HG03520 (cell line): ENCODE measurements around the gene ACVR1.

Experiments
- ATAC-seq: cut with Tn5 transposase; IDR thresholded peaks from one replicate; pipeline ENCODE4 v1.9.1; 2021; ENCODE audit warnings: mild to moderate bottlenecking, moderate library complexity; ENCODE audit not compliant: unreplicated experiment

ACVR1 gene

GRCh38 chr2:157876066-157876785 is at the start of gene ACVR1:
Gene ACVR1, minus strand, starts transcription at chr2:157876330. Its CDS starts 76,837 bp downstream, at chr2:157799493.
- ATAC-seq = peak; percentile 82

- ATAC-seq = no peak
Measured at GRCh38 chr2:157925071-157925470, 48.9 kb upstream of the ACVR1 start.

- no peak for ATAC-seq
Measured at GRCh38 chr2:157923598-157924217, 47.6 kb upstream of the ACVR1 start.

GRCh38 chr2:157922815-157923214 is 46.7 kb upstream of the ACVR1 start:
- ATAC-seq = no peak

- ATAC-seq = no peak
Measured at GRCh38 chr2:157922336-157922735, 46.2 kb upstream of the ACVR1 start.

GRCh38 chr2:157920736-157921135 is 44.6 kb upstream of the ACVR1 start:
- ATAC-seq = no peak

GRCh38 chr2:157919181-157919580 is 43.1 kb upstream of the ACVR1 start:
- no peak for ATAC-seq

- ATAC-seq = no peak
Measured at GRCh38 chr2:157918319-157918718, 42.2 kb upstream of the ACVR1 start.

- no peak for ATAC-seq
Measured at GRCh38 chr2:157911750-157912149, 35.6 kb upstream of the ACVR1 start.

- ATAC-seq = no peak
Measured at GRCh38 chr2:157911246-157911645, 35.1 kb upstream of the ACVR1 start.

GRCh38 chr2:157905092-157905491 is 29.0 kb upstream of the ACVR1 start:
- ATAC-seq = no peak

- no peak for ATAC-seq
Measured at GRCh38 chr2:157903626-157904025, 27.5 kb upstream of the ACVR1 start.

GRCh38 chr2:157903151-157903550 is 27.0 kb upstream of the ACVR1 start:
- no peak for ATAC-seq

GRCh38 chr2:157902692-157903091 is 26.6 kb upstream of the ACVR1 start:
- no peak for ATAC-seq

GRCh38 chr2:157901325-157901724 is 25.2 kb upstream of the ACVR1 start:
- ATAC-seq = no peak

- no peak for ATAC-seq
Measured at GRCh38 chr2:157900684-157901083, 24.6 kb upstream of the ACVR1 start.

- ATAC-seq = no peak
Measured at GRCh38 chr2:157900203-157900602, 24.1 kb upstream of the ACVR1 start.

- peak; percentile 71 for ATAC-seq
Measured at GRCh38 chr2:157899125-157899839, 23.2 kb upstream of the ACVR1 start.

GRCh38 chr2:157898591-157898996 is 22.5 kb upstream of the ACVR1 start:
- ATAC-seq = no peak

- peak; percentile 54 for ATAC-seq
Measured at GRCh38 chr2:157897106-157897971, 21.2 kb upstream of the ACVR1 start.

GRCh38 chr2:157895531-157895930 is 19.4 kb upstream of the ACVR1 start:
- ATAC-seq = no peak
